ENCODE measurements around the gene PRKRA. TPM values are rescaled to one million over a fixed set of nuclear protein-coding genes. Genes with fewer than 3 reads are reported as not detected.

The PRKRA gene
- polyA plus RNA-seq, 2 donors: 25.2 to 26.0 TPM

DNA sequence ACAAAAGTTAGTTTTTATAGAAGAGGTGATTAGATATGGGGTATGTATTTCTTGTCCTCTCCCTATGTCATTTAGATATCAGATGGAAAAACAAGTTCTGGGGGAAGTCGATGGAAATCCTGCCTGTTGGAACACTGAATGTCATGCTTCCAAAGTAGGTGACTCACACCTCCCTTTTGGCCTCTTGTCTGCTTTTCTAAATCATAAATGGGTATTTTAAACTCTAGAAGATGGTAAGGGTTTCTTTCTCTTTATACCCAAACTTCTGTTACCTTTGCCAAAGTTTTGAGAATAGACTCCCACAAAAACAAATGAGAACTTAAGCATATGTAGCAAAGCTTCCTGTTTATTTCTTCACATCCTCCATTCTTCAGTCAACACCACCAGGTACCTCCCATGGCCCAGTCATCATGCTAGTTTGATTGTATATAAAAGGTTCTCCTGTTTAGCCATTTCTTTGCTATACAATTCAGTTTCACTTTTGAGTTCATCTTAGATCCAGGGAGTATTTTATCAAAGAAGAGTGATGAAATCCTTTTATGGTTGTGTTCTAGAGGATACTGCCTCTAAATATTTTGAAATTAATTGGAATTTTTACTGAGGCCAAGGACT, 63.9 kb downstream of the PRKRA start:
- H3K9me3 ChIP-seq (ENCODE audit: control insufficient read depth in 2 of 2, insufficient read depth in 1 of 2, low read depth in 1 of 2, low read length in 1 of 2): no peaks in the 10 kb centered on the region
- H3K4me3 ChIP-seq (ENCODE audit: low read depth in 1 of 2, low read length in 2 of 2): no peak overlapping the region
- H3K4me1 ChIP-seq (ENCODE audit: control insufficient read depth in 2 of 2, insufficient read depth in 2 of 2, low read length in 1 of 2): no peaks in the 10 kb centered on the region
- H3K36me3 ChIP-seq (ENCODE audit: control insufficient read depth in 2 of 2, insufficient read depth in 2 of 2, low read length in 1 of 2): peaks cover 7 to 10% of the 10 kb centered on the region in 2 donors
- WGBS, 2 donors: 40 to 45% methylated on average over 1 of the region's 1 CpG
- no peaks in the 10 kb centered on the region for H3K27me3 ChIP-seq (ENCODE audit: control insufficient read depth in 1 of 2, insufficient read depth in 2 of 2, low read length in 2 of 2)
- no peak overlapping the region for H3K27ac ChIP-seq (ENCODE audit: low read depth in 2 of 2, low read length in 1 of 2)

DNA sequence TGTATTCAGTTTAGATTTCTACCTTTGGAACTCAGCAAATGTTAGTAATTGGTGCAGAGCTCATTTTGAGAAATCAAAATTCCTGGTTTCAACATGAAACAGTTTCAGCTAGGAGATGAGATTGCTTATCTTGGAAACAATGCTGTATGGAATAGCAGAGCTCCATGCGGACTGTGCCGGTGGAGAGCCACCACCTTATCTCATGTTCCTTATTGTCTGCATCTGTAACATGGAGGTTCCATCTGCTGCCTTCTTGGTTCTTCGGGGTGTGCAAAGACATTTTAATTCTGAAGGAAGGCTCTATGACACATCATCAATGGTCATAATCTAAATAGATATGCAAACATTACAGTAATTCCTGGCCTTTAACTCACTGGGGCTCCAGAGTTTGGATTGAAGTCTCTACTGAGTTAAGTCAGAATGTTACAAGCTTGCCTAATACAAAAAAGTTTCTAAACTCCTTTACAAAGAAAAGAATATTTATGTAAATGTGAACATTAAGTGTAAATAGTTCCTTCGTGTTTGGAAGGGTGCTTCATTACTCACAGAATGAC, 65.3 kb downstream of the PRKRA start:
- H3K9me3 ChIP-seq (ENCODE audit: control insufficient read depth in 2 of 2, insufficient read depth in 1 of 2, low read depth in 1 of 2, low read length in 1 of 2): no peaks in the 10 kb centered on the region
- H3K36me3 ChIP-seq (ENCODE audit: control insufficient read depth in 2 of 2, insufficient read depth in 2 of 2, low read length in 1 of 2): peaks cover 7 to 10% of the 10 kb centered on the region in 2 donors
- WGBS, 2 donors: 82 to 88% methylated on average over 4 of the region's 4 CpGs
- no peak overlapping the region for H3K27ac ChIP-seq (ENCODE audit: low read depth in 2 of 2, low read length in 1 of 2)
- H3K4me3 ChIP-seq (ENCODE audit: low read depth in 1 of 2, low read length in 2 of 2): no peak overlapping the region
- no peaks in the 10 kb centered on the region for H3K4me1 ChIP-seq (ENCODE audit: control insufficient read depth in 2 of 2, insufficient read depth in 2 of 2, low read length in 1 of 2)
- no peaks in the 10 kb centered on the region for H3K27me3 ChIP-seq (ENCODE audit: control insufficient read depth in 1 of 2, insufficient read depth in 2 of 2, low read length in 2 of 2)

DNA sequence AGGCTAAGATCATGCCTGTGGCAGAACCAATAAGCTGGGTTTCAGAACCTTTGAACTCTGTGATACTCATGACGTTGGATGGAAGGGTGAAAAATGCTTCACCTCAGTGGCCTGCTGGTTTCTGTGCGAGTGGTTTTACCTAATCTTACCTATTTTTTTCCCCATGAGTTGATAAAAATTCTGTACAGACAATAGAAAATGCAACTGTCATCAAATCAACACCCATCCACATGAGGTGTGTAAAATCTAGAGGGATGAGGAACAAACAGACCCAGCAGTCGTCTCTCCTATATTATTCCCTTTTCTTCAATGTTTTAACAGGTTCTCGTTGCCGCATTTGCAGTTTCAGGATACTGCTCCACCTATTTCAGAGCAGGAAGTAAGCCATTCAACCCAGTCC, 67.3 kb downstream of the PRKRA start:
- 88 to 89% methylated on average over 5 of the region's 5 CpGs for WGBS, 2 donors
- Histone ChIP-seq H3K4me3 (ENCODE audit: low read depth in 1 of 2, low read length in 2 of 2) (no peak overlapping the region), H3K36me3 (ENCODE audit: control insufficient read depth in 2 of 2, insufficient read depth in 2 of 2, low read length in 1 of 2) (peaks cover 7 to 10% of the 10 kb centered on the region in 2 donors), H3K9me3 (ENCODE audit: control insufficient read depth in 2 of 2, insufficient read depth in 1 of 2, low read depth in 1 of 2, low read length in 1 of 2) (no peaks in the 10 kb centered on the region), H3K27me3 (ENCODE audit: control insufficient read depth in 1 of 2, insufficient read depth in 2 of 2, low read length in 2 of 2) (no peaks in the 10 kb centered on the region), H3K4me1 (ENCODE audit: control insufficient read depth in 2 of 2, insufficient read depth in 2 of 2, low read length in 1 of 2) (no peaks in the 10 kb centered on the region), H3K27ac (ENCODE audit: low read depth in 2 of 2, low read length in 1 of 2) (no peak overlapping the region)

Other genes with a start within 250 kb of the PRKRA start
- 1 to 10 TPM; 1.3 to 5.2 TPM for gene PJVK, start 203 bp upstream of the PRKRA start, polyA plus RNA-seq
- gene FKBP7, start 27.4 kb upstream of the PRKRA start, polyA plus RNA-seq: 1 to 10 TPM; 1.5 to 2.8 TPM
- 1 to 10 TPM in 1 of 2 donors, under 1 TPM in 1; 0.79 to 1.4 TPM for gene PLEKHA3, start 29.3 kb upstream of the PRKRA start, polyA plus RNA-seq

All from esophagus (tissue), 2 donors.